Raji (cell line): ENCODE results near the gene THAP11.

ENCODE experiments used
- POLR2A ChIP-seq: IDR thresholded peaks from 2 replicates; pipeline ENCODE4 v1.6.1; 2011; ENCODE audit warnings: low read depth, low read length, control low read depth; ENCODE audit not compliant: insufficient read depth

THAP11 gene

DNA sequence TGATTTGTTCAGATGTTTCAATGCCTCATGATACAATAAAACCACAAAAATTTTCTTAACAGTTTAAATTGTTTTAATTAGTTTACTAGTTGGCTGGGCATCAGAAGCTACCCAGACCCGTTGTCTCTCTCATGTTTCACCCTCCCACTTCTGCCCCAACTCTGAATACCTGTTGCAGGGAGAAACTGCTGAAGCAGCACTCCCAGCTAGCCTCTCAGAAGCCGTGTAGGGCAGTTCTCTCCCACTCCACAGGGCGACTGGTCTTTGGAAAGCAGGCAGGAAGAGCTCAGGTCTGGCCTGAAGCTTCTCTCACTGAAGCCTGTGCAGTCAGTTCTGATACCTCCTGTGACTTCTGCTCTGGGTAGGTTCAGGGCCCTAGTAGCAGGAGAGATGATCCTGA, 29.1 kb downstream of the THAP11 start:
- TF ChIP-seq POLR2A = no peak

DNA sequence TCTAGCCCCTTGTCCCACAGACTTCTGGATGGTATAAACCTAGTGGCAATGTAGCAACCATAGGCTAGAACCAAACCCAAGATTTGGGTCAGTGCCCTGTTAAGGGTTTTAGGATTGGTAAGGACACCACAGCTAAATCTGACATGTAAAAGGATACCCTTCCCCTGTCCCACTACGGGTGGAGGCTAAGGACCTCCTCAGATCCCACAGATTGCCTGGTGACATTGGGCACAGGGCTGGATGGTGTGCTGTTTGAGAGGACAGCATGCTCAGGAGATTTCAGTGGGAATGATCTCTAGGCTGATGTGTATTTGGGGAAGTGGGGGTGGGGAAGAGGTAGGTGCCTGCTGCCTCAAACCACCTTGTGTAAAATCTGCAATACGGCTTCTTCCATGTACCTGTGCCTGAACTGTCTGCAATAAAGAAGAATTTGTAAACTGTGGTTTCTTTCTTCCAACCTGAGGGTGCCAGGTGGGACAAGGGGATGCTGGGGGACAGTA, 30.1 kb downstream of the THAP11 start:
- TF ChIP-seq POLR2A = no peak

DNA sequence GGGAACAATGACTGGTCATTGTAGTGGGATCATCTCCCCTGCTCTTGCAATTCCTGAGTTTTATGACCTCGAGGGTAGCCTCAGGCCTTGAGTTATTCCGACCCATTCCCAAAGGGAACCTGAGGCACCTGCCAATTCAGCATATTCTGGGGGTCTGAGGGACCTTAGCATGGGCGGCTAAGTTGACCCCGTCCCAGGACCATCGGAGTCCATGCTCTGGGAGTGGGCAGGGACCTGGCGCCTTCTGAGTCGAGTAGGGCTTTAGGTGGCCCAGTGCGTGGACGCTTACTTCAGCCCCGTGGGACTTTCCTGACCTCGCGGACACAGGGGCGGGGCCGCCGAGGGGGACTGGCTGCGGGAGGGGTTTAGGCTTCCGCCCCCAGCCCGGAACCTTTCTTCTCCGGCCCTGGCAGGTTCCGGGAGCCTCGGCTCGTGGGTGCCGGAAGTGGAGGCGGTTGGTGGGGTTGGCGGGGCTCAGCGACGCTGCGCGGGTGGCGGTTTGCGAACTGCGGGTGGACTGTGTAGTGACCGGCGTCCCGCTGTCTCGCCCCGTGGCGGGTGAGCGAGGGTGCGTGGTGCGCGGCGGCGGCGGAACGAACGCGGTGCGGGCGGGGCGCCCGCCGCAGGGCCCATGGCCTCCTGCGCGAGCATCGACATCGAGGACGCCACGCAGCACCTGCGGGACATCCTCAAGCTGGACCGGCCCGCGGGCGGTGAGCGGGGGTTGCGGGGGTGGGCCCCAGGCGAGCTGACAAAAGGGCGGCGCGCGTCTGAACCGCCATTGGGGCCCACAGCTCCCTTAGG, 30.7 kb downstream of the THAP11 start, which contains the start of gene EDC4:
EDC4 (plus strand) TSS at position 422 of the 804 bp plus-strand sequence; CDS start at position 632, 210 bp downstream.
- peak; percentile 91 for TF ChIP-seq POLR2A

DNA sequence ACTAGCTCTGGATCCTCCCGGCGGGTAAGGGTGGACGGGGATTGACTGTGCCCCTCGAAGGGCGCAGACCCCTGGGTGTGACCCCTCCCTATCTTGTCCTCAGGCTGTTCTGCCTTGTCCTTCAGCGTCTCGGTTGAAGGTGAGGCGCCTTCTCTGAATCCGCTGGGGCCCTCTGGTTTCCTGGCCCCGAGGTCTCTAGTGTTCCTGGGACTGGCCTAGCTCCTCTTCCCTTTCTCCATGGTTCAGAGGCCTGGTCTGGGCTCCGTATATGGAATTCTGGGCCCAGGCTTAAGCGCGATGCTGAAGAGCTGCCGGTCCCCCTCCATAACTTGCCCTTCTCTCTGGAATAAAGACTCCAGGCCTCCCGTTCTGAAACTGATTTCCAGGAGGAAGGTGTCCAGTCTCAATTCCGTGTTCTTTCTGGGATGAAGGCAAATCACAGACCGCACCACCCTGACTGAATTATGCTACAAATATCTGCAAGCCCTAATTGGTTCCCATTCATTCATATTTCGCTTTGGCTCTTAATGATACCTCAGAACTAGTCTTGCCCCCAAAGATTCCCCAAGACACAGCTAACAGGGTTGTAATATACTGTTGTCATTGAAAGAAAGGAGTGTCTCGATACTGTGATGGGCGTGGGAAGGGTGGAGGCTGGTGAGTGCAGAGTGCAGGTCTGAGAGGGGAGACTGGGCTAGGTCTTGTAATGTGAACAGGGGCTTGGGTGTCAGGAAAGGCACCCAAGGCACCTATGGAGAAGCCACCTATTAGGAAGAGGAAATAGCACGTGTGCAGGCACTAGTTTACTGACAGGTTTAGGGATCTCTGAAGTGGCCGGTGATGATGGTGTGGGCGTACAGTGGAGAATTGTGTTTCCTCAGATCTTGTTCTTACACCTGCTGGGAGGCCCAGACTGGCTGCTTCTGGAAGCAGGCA, 31.6 kb downstream of the THAP11 start:
- TF ChIP-seq POLR2A = no peak

DNA sequence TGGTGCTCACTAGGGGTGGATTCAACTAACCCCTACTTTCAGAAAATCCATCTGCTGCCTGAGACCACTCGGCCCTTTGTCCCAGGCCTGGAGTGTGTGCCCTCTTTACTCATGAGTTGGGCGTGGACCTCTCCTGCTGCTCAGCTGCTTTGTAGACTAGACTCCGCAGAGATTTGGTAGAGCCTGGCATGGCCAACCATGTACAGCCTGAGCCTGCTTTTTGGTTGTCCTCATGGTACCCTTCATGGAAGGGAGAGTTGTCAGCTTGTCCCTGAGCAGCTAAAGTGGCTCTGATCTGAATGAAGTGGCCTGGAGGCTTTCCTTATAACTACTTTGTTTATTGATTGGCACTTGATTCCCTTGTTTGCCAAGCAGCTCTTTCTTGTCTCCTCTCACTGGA, 32.3 kb downstream of the THAP11 start:
- TF ChIP-seq POLR2A = no peak

DNA sequence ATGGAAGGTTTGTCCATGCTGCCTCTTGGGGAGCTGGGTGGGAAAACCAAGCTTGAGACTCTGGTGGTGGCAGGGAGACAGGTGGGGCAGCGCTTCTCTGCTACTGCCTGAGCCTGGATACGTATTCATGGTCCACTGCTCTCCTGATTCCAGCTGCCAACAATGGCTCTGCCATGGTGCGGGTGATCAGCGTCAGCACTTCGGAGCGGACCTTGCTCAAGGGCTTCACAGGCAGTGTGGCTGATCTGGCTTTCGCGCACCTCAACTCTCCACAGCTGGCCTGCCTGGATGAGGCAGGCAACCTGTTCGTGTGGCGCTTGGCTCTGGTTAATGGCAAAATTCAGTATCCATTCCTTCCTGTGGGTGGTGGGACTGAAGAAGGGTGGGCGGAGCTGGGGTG, 34.9 kb downstream of the THAP11 start:
- no peak for TF ChIP-seq POLR2A

DNA sequence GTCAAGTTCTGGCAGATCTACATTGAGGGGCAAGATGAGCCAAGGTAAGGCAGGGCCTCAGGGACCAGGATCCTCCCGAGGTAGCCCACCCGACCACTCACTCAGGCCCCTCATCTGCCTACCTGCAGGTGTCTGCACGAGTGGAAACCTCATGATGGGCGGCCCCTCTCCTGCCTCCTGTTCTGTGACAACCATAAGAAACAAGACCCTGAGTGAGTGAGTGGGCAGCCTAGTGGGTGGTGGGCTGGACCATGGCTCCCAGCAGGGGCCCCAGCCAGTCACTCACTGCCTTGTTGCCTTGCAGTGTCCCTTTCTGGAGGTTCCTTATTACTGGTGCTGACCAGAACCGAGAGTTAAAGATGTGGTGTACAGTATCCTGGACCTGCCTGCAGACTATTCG, 36.1 kb downstream of the THAP11 start:
- no peak for TF ChIP-seq POLR2A

DNA sequence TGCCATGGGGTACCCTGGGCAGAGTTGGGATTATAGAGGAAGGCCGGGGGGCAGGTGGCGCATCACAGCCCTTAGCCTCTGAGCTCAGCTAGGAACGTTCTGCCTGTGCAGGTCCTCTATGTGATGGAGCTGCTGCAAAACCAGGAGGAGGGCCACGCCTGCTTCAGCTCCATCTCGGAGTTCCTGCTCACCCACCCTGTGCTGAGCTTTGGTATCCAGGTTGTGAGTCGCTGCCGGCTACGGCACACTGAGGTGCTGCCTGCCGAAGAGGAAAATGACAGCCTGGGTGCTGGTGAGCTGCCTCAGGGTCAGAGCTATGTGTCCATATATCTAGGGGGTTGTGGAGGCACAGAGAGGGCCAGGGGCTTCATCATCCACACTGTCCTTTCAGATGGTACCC, 36.7 kb downstream of the THAP11 start:
- no peak for TF ChIP-seq POLR2A

DNA sequence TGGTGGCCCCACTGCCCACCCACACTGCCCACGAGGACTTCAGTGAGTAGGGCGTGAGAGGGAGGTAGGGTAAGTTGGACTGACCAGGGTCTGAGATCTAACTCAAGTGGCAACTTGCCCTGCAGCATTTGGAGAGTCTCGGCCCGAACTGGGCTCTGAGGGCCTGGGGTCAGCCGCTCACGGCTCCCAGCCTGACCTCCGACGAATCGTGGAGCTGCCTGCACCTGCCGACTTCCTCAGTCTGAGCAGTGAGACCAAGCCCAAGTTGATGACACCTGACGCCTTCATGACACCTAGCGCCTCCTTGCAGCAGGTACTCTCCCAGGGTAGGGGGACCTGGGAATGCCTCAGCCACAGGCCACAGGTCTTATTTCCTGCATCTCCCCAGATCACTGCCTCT, 37.3 kb downstream of the THAP11 start:
- TF ChIP-seq POLR2A = no peak

DNA sequence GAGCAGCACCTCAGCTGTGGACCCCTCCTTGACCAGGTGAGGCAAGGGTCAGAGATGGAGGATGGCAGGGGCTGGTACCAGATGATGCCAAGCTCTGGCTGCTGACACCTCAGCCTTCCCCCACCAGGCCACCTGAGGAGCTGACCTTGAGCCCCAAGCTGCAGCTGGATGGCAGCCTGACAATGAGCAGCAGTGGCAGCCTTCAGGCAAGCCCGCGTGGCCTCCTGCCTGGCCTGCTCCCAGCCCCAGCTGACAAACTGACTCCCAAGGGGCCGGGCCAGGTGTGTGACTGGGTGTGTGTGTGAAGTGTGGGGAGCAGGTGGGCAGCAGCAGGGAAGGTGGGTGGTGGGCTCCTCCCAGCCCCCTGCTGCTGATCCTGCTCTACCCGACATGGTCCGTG, 37.8 kb downstream of the THAP11 start:
- TF ChIP-seq POLR2A = no peak

DNA sequence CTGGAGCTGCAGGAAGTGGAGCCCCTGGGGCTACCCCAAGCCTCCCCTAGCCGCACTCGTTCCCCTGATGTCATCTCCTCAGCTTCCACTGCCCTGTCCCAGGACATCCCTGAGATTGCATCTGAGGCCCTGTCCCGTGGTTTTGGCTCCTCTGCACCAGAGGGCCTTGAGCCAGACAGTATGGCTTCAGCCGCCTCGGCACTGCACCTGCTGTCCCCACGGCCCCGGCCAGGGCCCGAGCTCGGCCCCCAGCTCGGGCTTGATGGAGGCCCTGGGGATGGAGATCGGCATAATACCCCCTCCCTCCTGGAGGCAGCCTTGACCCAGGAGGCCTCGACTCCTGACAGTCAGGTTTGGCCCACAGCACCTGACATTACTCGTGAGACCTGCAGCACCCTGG, 38.5 kb downstream of the THAP11 start:
- TF ChIP-seq POLR2A = no peak

DNA sequence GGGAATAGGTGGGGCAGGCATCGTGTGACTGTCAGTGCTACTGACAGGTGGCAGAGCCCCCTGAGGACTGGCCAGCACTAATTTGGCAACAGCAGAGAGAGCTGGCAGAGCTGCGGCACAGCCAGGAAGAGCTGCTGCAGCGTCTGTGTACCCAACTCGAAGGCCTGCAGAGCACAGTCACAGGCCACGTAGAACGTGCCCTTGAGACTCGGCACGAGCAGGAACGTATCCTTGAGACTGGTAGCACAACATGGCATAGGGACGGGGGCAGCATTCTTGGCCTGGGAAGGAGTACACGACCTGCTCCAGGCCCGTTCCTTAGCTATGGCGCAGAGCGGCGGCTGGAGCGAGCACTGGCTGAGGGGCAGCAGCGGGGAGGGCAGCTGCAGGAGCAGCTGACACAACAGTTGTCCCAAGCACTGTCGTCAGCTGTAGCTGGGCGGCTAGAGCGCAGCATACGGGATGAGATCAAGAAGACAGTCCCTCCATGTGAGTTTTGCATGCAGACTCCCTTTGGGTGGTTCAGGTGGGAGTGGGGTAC, 39.6 kb downstream of the THAP11 start:
- TF ChIP-seq POLR2A = no peak

DNA sequence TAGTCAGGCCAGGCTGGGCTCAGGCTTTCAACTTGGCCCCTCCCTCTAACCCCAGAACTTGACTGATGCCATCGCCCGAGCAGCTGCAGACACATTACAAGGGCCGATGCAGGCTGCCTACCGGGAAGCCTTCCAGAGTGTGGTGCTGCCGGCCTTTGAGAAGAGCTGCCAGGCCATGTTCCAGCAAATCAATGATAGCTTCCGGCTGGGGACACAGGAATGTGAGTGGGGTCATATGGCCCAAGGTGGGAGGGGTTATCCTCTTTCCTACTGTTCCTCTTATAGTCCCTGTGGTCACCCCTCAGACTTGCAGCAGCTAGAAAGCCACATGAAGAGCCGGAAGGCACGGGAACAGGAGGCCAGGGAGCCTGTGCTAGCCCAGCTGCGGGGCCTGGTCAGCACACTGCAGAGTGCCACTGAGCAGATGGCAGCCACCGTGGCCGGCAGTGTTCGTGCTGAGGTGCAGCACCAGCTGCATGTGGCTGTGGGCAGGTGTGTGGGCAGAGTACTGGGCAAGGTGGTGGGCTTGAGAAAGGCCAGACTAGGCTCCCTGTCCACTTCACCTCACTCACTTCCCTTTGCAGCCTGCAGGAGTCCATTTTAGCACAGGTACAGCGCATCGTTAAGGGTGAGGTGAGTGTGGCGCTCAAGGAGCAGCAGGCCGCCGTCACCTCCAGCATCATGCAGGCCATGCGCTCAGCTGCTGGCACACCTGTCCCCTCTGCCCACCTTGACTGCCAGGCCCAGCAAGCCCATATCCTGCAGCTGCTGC, 40.4 kb downstream of the THAP11 start:
- no peak for TF ChIP-seq POLR2A

DNA sequence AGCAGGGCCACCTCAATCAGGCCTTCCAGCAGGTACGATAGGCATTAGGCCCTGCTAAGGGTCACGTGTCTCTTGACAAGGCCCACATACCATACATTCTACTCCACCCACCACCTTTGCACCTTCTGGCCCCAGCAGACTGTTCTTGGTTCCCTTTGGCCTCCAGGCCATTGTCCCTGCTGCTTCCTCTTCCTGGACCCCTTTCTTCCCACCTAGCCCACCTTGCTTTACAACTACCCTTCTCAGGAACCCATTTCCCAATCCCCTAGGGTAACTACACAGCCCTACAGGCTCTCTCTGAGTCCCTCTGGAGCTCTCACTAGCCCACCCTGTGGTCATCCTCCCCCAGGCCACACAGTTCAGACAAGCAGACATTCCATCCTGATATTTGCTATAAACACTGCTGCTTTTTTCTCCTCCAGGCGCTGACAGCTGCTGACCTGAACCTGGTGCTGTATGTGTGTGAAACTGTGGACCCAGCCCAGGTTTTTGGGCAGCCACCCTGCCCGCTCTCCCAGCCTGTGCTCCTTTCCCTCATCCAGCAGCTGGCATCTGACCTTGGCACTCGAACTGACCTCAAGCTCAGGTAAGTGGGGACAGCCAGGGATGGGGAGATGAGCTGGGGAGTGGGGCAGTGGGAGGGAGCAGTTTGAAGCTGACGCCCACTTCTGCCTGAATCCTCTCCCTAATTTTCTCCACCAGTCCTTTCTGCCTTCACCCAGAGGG, 41.2 kb downstream of the THAP11 start:
- TF ChIP-seq POLR2A = no peak
